Activated T-cell treated with anti-CD3 and anti-CD28 coated beads, Interleukin-2, amount 50 U/mL, for 4 hours (primary cell): ENCODE results near the gene GON4L. TPM values are rescaled to one million over a fixed set of nuclear protein-coding genes. Genes with fewer than 3 reads are reported as not detected.
"Not testable (repeated sequence)": the region's sequence is repeated elsewhere in the genome, so short reads cannot be mapped to it uniquely, and the experiment has no call there.

Experiments used
- ATAC-seq, 2 donors: fragments of 200-7000 bp; cut with Tn5 transposase; one replicate each; pipeline ENCODE4 v1.10.0; 2021
- DNase-seq: peaks from one replicate; pipeline ENCODE4 v3.0.0-alpha.2; 2020
- H3K27me3 Mint-ChIP-seq: one replicate; pipeline ENCODE4 v1.8.0; 2021; ENCODE audit warnings: low read depth, mixed read lengths
- H3K36me3 Mint-ChIP-seq: one replicate; pipeline ENCODE4 v1.8.0; 2022; ENCODE audit warnings: mixed read lengths; ENCODE audit not compliant: insufficient read depth
- H3K4me1 Mint-ChIP-seq: one replicate; pipeline ENCODE4 v1.8.0; 2021; ENCODE audit warnings: low read depth, mixed read lengths
- H3K4me3 Mint-ChIP-seq: one replicate; pipeline ENCODE4 v1.8.0; 2021; ENCODE audit warnings: mild to moderate bottlenecking, moderate library complexity, mixed read lengths
- H3K9me3 Mint-ChIP-seq: one replicate; pipeline ENCODE4 v1.8.0; 2021; ENCODE audit warnings: mixed read lengths
- total RNA-seq, 3 donors: library from RNA; stranded (reverse); gene quantifications; one replicate each; pipeline ENCODE4 v1.2.1, GENCODE V29; 2021

GON4L gene
- total RNA-seq, 3 donors from 2014 or later: 42.6 to 48.4 (median 47.8) TPM

DNA sequence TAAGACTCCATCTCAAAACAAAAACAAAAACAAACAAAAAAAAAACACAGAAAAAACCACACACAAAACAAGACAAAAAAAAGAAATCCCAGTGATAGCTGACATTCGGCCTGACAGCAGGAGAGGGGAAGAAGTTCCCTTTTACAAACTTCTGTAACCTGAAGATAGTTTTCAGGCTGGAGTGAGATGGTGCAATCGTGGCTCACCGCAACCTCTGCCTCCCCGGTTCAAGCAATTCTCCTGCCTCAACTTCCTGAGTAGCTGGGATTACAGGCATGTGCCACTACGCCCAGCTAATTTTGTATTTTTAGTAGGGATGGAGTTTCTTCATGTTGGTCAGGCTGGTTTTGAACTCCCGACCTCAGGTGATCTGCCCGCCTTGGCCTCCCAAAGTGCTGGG, 93.0 kb downstream of the GON4L start:
- not testable (repeated sequence) for H3K4me1 Mint-ChIP-seq, ATAC-seq, H3K27me3 Mint-ChIP-seq, H3K9me3 Mint-ChIP-seq, H3K4me3 Mint-ChIP-seq, DNase-seq
- H3K36me3 Mint-ChIP-seq: peaks cover 45% of the 10 kb centered on the region

DNA sequence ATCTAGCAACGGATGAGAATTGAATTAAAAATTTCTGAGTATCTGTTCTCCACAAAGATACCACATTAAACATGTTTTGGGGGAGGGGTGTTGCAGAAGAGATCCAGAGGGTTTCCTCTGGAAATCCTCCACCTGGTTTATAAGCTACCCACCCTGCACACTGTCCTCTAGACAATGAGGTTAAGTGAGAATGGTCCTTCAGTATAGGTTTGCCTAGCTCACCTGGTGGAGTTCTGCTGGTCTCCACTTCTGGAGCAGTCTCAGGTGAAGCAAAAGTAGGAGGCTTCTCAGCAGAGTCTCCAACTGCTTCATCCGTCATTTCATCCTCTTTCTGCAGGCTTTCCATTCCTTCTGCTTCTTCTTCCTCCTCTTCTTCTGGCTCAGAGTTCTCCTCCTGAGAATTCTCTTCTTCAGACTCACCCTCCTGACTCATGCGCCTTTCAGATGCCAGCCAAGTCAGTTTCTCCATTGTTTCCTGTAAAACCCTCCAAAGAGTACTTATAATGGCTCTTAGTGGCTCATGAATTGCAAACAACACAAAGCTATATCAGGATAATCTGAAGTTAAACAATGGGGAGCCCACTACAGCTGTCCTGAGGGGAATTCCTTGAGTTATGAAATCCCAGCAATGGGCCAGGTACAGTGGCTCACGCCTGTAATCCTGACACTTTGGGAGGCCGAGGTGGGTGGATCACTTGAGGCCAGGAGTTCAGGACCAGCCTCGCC, 93.8 kb downstream of the GON4L start:
- H3K4me3 Mint-ChIP-seq: not testable (repeated sequence)

DNA sequence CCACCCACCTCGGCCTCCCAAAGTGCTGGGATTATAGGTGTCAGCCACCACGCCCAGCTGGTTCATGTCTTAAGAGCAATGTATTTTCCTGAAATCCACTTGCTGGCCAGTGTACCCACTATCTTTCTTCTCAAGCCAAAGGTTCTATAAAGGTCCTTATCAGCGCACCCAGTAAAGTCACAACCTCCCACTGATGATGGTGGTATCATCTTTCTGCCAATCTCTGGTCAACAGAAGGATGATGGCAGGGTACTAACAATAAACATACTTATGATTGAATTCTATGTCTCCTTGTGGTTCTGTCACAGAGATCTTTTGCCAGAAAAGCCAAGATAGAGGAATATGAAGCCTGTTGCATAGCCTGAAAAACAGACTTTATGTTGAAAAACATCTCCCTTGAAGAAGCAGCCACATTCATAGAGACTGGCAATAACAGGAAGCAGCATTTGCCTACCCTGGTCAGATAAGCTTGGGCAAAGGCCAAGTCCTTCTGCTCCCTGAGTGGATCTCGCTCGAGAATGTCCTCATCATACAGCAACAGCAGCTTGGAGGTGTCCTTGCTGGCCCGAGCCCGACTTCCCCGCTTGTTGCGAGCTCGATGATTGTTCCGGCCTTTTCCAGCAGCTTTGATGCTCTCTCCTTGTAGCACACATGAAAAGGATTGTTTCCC, 95.1 kb downstream of the GON4L start:
- Mint-ChIP-seq H3K27me3 (no peaks in the 10 kb centered on the region), H3K36me3 (peaks cover 41% of the 10 kb centered on the region), H3K4me3 (no peak overlapping the region), H3K4me1 (no peaks in the 10 kb centered on the region), H3K9me3 (no peaks in the 10 kb centered on the region)
- no peak for ATAC-seq
- no peak for DNase-seq

More for the DNA sequence above, 93.8 kb downstream of the GON4L start:
- H3K4me1 Mint-ChIP-seq, ATAC-seq, H3K27me3 Mint-ChIP-seq, DNase-seq, H3K9me3 Mint-ChIP-seq: not testable (repeated sequence)
- H3K36me3 Mint-ChIP-seq: peaks cover 40% of the 10 kb centered on the region

DNA sequence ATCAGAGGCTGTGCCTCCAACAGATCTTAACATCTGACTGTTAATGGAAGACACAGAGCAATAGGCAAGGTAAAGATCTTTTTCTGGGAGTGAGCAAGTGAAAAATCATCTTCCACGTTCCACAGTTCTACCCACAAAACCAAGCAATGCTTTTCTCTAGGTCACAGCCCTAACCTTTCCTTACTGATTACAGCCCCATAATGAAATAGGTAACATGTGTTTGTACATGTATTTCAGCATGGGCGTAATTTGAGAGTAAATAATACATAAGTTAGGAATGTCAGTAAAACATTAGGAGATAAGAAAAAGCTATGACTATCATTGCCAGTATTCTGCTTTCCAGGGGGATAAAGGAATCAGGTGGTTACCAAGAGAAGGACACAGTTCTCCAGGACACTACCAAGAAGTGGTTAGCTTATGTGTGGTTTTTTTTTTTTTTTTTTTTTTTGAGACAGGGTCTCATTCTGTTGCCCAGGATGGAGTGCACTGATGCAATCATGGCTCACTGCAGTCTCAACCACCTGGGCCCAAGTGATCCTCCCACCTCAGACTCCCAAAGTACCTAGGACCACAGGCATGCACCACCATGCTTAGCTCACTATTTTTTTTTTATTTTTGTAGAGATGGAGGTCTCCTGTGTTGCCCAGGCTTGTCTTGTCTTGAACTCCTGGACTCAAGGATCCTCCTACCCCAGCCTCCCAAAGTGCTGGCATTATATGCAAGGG, 96.1 kb downstream of the GON4L start:
- DNase-seq: no peak
- no peak for ATAC-seq
- no peaks in the 10 kb centered on the region for H3K4me1 Mint-ChIP-seq
- peaks cover 45% of the 10 kb centered on the region for H3K36me3 Mint-ChIP-seq
- no peak overlapping the region for H3K4me3 Mint-ChIP-seq
- no peaks in the 10 kb centered on the region for H3K27me3 Mint-ChIP-seq
- H3K9me3 Mint-ChIP-seq: no peaks in the 10 kb centered on the region

DNA sequence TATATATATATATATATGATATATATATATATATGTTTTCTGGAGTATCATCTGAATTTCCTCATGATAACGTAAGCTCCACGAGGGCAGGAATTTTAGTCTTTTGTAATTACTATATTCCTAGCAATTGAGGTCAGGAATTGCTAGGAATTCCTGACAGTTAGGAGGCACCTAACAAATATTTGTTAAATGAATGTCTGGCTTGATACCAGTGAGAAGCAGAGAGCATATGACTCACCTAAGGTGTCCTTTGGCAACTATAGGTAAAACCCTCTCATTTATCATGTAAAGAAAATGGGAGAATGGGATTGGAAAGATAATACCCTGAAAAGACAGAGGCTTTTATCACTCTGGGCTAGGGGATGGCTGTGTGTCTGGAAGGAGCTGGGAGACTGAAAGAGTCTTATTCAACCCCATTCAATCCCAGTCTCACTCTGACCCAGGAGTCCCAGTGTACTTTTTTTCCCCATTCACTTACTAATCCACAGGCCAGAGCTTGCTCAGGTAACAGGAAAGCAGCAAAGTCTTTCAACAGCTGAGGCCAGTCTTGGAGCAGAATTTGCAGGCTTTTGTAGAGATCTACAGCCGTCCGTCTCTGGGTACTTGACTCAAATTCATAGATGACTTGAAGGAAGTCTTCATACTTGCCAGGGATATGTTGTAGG, 96.9 kb downstream of the GON4L start:
- ATAC-seq: no peak
- H3K9me3 Mint-ChIP-seq: no peaks in the 10 kb centered on the region
- no peaks in the 10 kb centered on the region for H3K4me1 Mint-ChIP-seq
- DNase-seq: no peak
- no peaks in the 10 kb centered on the region for H3K27me3 Mint-ChIP-seq
- no peak overlapping the region for H3K4me3 Mint-ChIP-seq
- H3K36me3 Mint-ChIP-seq: peaks cover 38% of the 10 kb centered on the region

DNA sequence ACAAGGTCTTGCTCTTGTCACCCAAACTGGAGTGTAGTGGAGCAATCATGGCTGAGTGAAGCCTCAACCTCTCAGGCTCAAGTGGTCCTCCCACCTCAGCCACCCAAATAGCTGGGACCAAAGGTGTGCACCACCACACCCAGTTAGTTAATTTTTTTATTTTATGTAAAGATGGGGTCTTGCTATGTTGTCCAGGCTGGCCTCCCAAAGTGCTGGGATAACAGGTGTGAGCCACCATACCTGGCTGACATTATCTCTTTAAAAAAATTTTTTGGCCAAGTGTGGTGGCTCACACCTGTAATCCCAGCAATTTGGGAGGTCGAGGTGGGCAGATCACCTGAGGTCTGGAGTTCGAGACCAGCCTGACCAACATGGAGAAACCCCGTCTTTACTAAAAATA, 98.0 kb downstream of the GON4L start:
- not testable (repeated sequence) for H3K4me1 Mint-ChIP-seq, H3K9me3 Mint-ChIP-seq, DNase-seq, ATAC-seq, H3K27me3 Mint-ChIP-seq, H3K4me3 Mint-ChIP-seq
- peaks cover 36% of the 10 kb centered on the region for H3K36me3 Mint-ChIP-seq

DNA sequence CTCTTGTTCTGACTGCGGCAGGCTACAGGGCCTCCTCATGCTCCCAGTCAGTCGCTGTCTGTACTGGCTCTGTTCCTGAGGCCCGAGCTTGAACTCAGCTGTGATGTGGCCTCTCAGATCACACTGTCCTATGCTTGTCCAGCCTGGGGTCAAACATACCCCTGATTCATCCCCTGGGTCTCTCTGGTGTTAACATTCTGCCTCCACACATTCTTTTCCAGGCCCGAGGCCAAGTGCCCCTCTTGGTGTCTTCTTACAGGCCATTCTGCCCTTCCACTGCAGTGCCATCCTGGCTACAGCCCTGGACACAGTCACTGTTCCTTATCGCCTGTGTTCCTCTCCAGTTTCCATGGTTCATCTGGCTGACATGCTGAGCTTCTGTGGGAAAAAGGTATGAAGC, 108.9 kb downstream of the GON4L start:
- H3K36me3 Mint-ChIP-seq: peaks cover 13% of the 10 kb centered on the region
- peak overlapping the region; percentile 47 for H3K4me3 Mint-ChIP-seq
- not testable (repeated sequence) for H3K4me1 Mint-ChIP-seq, DNase-seq, H3K27me3 Mint-ChIP-seq, H3K9me3 Mint-ChIP-seq, ATAC-seq

DNA sequence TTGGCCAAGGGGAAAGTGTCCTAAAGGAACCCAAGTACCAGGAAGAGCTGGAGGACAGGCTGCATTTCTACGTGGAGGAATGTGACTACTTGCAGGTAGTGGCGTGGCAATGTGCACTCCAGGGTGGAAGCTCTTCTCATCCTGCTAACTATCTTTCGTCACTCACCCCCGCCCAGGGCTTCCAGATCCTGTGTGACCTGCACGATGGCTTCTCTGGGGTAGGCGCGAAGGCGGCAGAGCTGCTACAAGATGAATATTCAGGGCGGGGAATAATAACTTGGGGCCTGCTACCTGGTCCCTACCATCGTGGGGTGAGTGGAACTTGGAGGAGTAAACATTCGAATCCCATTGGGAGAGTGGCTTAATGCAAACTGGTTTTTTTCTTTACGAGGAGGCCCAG, 109.4 kb downstream of the GON4L start:
- not testable (repeated sequence) for H3K4me1 Mint-ChIP-seq, H3K27me3 Mint-ChIP-seq, ATAC-seq, DNase-seq, H3K9me3 Mint-ChIP-seq
- peak overlapping the region; percentile 47 for H3K4me3 Mint-ChIP-seq
- H3K36me3 Mint-ChIP-seq: peaks cover 12% of the 10 kb centered on the region

DNA sequence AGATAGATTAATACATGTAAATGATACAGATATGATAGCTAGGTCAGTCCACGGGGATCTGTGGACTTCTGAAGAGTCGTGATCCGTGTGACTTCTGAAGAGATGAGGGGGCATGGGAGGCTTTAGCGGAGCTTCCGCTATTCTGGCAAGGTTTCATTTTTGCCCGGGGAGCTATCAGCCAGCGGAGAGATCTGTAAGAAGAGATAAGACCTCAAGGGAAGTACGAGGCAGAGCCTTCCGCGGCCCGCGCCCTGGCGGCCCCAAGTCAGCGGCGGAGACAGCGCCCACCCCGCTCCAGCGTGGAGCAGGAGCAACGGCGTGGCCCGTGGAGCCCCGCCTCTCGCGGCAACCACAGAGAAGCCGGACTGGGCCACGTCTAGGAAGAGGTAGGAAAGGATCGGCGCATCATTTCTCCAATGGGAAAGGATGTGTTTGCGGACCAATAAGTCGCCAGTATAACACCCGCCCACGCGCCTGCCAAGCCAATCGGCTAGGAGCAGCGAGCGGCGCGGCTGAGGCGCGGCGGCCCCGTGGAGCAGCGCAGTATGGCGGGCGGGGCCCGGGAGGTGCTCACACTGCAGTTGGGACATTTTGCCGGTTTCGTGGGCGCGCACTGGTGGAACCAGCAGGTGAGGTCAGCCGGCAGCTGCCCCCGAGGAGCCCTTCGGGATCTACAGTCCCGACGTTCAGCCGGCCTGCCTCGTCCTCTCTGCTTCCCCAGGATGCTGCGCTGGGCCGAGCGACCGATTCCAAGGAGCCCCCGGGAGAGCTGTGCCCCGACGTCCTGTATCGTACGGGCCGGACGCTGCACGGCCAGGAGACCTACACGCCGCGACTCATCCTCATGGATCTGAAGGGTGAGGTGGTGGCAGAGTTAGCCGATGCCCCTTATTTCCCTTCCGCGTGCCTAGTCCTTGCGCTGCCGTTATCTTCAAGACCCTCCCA, 111.5 kb downstream of the GON4L start:
- H3K4me1 Mint-ChIP-seq: not testable (repeated sequence)
- H3K4me3 Mint-ChIP-seq: peak overlapping the region; percentile 95

DNA sequence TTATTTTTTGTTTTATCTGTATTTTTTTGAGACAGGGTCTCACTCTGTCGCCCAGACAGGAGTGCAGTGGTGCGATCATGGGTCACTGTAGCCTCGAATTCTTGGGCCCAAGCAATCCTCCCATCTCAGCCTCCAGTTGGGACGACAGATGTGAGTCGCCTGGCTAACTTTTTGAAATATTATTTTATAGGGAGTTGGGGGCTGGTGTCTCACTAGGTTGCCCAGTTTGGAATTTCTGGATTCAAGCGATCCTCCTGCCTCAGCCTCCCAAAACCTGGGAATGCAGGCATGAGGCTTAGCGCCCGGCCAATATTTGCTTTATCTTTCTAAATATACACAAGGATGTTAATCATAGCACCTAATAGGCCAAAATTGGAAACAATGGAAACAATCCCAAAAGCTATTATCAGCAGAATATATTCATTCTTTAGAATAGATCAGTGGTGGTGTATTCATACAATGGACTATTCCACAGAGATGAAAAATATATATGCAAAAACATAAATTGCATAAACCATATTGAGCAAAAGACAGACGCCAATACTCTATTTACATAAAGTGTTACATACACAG, 112.2 kb downstream of the GON4L start:
- peaks cover 6% of the 10 kb centered on the region for H3K4me1 Mint-ChIP-seq
- peak overlapping the region; percentile 95 for H3K4me3 Mint-ChIP-seq
- peaks cover 12% of the 10 kb centered on the region for H3K36me3 Mint-ChIP-seq
- ATAC-seq: no peak
- no peaks in the 10 kb centered on the region for H3K27me3 Mint-ChIP-seq
- H3K9me3 Mint-ChIP-seq: no peaks in the 10 kb centered on the region
- no peak for DNase-seq

More for the DNA sequence above, 111.5 kb downstream of the GON4L start:
- H3K27me3 Mint-ChIP-seq, H3K9me3 Mint-ChIP-seq: not testable (repeated sequence)
- DNase-seq (peak; percentile 96), ATAC-seq (peak; percentile 95 to 96)
- H3K36me3 Mint-ChIP-seq: peaks cover 12% of the 10 kb centered on the region

DNA sequence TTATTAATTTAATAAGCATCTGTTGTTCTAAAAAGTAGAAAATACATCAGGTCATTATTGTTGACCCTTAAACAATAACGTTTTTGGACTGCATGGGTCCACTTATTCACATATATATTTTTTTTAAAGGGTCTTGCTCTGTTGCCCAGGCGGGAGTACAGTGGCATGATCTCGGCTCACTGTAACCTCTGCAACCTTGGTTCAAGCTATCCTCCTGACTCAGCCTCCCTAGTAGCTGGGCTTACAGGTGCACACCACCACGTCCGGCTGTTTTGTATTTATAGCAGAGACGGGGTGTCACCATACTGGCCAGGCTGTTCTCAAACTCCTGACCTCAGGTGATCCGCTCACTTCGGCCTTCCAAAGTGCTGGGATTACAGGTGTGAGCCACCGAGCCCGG, 115.1 kb downstream of the GON4L start:
- no peak for ATAC-seq
- Mint-ChIP-seq H3K36me3 (peaks cover 14% of the 10 kb centered on the region), H3K4me1 (peaks cover 4% of the 10 kb centered on the region), H3K4me3 (no peak overlapping the region), H3K9me3 (no peaks in the 10 kb centered on the region), H3K27me3 (no peaks in the 10 kb centered on the region)
- no peak for DNase-seq

DNA sequence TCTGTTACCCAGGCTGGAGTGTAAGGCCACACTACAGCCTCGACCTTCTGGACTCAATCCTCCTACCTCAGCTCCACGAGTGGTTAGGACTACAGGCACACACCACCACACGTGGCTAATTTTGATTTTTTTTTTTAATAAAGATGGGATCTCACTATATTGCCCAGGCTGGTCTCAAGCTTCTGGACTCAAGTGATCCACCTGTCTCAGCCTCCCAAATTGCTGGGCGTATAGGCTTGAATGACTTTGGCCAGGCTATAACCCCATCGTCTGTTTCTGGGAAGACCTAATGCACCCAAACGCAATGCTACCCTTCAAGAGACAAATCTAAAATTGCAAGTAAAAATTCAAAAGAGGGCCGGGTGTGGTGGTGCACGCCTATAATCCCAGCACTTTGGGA, 116.0 kb downstream of the GON4L start:
- DNase-seq: no peak
- Mint-ChIP-seq H3K9me3 (no peaks in the 10 kb centered on the region), H3K36me3 (peaks cover 16% of the 10 kb centered on the region), H3K4me1 (peaks cover 4% of the 10 kb centered on the region), H3K4me3 (no peak overlapping the region), H3K27me3 (no peaks in the 10 kb centered on the region)
- ATAC-seq: no peak
